ENCODE measurements around the gene HOGA1. TPM values are rescaled to one million over a fixed set of nuclear protein-coding genes. Genes with fewer than 3 reads are reported as not detected.

The HOGA1 gene
- polyA plus RNA-seq, 1 of the 3 experiments (the other 2 are of a cell fraction): 2.9 TPM

GRCh38 chr10:97643441-97643985 is 59.3 kb downstream of the HOGA1 start:
- WGBS (ENCODE audit: low lambda C conversion rate): 98% methylated on average over 4 of the region's 4 CpGs
- peaks cover 72% of the 10 kb centered on the region for H3K79me2 ChIP-seq (ENCODE audit: insufficient read depth)
- no peak for DNase-seq

GRCh38 chr10:97644936-97645335 is 60.7 kb downstream of the HOGA1 start:
- ChIA-PET CTCF (interaction anchor here (1.3 to 1.6 kb wide), 2 partner anchors 32 to 56 kb away, joined by 3 read pairs; no protein-coding TSS in a partner anchor), POLR2A (no interaction called here)
- Histone ChIP-seq H3K9me2 (no peaks in the 10 kb centered on the region), H3F3A (replicated peaks; ENCODE audit: insufficient read depth) (peaks cover 36% of the 10 kb centered on the region), H3K79me2 (ENCODE audit: insufficient read depth) (peaks cover 76% of the 10 kb centered on the region), H3K4me2 (no peak overlapping the region), H4K20me1 (ENCODE audit: insufficient read depth) (peaks cover 6% of the 10 kb centered on the region; the same call in 1 of the 2 replicates), H3K9ac (no peak overlapping the region), H2AFZ (ENCODE audit: low read depth) (no peak overlapping the region), H3K4me3 (ENCODE audit: low read depth in 2 of 2, low read length in 1 of 2) (no peak overlapping the region), H3K27ac (ENCODE audit: low read depth in 2 of 2, low read length in 1 of 2) (no peak overlapping the region), H3K4me1 (ENCODE audit: control insufficient read depth in 1 of 2, insufficient read depth in 2 of 2, low read depth in 1 of 2, low read length in 1 of 2) (peaks cover 6 to 15% of the 10 kb centered on the region in 2 experiments; a peak in 3 of 4 replicates), H3K9me3 (no peaks in the 10 kb centered on the region), H3K27me3 (ENCODE audit: insufficient read depth) (no peaks in the 10 kb centered on the region), H3K36me3 (replicated peaks in 1 of 2; ENCODE audit: control insufficient read depth in 1 of 2, insufficient read depth in 2 of 2, low read length in 1 of 2) (peaks cover 14 to 25% of the 10 kb centered on the region in 2 experiments)
- 97% methylated on average over 4 of the region's 4 CpGs for WGBS (ENCODE audit: low lambda C conversion rate)
- no peak for DNase-seq
- TF ChIP-seq PBX3 (IDR thresholded peaks at IDR 0.05) (no peak), CHD2 (IDR thresholded peaks at IDR 0.05; ENCODE audit: low read length, partially characterized antibody) (no peak), RAD21 (IDR thresholded peaks at IDR 0.05; ENCODE audit: low read length) (no peak), ELF1 (IDR thresholded peaks at IDR 0.05) (no peak), TAF1 (IDR thresholded peaks at IDR 0.05; ENCODE audit: borderline replicate concordance, low read depth, low read length) (no peak), IRF3 (IDR thresholded peaks at IDR 0.05; ENCODE audit: low read depth, low read length) (no peak), MEF2A (IDR thresholded peaks at IDR 0.05; ENCODE audit: borderline replicate concordance, low read depth) (no peak), SMC3 (IDR thresholded peaks at IDR 0.05; ENCODE audit: low read depth, low read length) (no peak)
- TF ChIP-seq, protein P1, sequence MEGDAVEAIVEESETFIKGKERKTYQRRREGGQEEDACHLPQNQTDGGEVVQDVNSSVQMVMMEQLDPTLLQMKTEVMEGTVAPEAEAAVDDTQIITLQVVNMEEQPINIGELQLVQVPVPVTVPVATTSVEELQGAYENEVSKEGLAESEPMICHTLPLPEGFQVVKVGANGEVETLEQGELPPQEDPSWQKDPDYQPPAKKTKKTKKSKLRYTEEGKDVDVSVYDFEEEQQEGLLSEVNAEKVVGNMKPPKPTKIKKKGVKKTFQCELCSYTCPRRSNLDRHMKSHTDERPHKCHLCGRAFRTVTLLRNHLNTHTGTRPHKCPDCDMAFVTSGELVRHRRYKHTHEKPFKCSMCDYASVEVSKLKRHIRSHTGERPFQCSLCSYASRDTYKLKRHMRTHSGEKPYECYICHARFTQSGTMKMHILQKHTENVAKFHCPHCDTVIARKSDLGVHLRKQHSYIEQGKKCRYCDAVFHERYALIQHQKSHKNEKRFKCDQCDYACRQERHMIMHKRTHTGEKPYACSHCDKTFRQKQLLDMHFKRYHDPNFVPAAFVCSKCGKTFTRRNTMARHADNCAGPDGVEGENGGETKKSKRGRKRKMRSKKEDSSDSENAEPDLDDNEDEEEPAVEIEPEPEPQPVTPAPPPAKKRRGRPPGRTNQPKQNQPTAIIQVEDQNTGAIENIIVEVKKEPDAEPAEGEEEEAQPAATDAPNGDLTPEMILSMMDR (IDR thresholded peaks at IDR 0.05): no peak
- TF ChIP-seq, protein P2, sequence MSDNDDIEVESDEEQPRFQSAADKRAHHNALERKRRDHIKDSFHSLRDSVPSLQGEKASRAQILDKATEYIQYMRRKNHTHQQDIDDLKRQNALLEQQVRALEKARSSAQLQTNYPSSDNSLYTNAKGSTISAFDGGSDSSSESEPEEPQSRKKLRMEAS (IDR thresholded peaks at IDR 0.05; ENCODE audit: low read depth): no peak
- TF ChIP-seq, protein P3, sequence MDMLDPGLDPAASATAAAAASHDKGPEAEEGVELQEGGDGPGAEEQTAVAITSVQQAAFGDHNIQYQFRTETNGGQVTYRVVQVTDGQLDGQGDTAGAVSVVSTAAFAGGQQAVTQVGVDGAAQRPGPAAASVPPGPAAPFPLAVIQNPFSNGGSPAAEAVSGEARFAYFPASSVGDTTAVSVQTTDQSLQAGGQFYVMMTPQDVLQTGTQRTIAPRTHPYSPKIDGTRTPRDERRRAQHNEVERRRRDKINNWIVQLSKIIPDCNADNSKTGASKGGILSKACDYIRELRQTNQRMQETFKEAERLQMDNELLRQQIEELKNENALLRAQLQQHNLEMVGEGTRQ (IDR thresholded peaks at IDR 0.05; ENCODE audit: borderline replicate concordance, low read depth, low read length): no peak

More at GRCh38 chr10:97643441-97643985, 59.3 kb downstream of the HOGA1 start:
- H4K20me1 ChIP-seq (ENCODE audit: insufficient read depth): peaks cover 6% of the 10 kb centered on the region; the same call in 1 of the 2 replicates
- no peak overlapping the region for H3K4me2 ChIP-seq
- H2AFZ ChIP-seq (ENCODE audit: low read depth): no peak overlapping the region
- H3F3A ChIP-seq (replicated peaks; ENCODE audit: insufficient read depth): peaks cover 25% of the 10 kb centered on the region
- no peaks in the 10 kb centered on the region for H3K27me3 ChIP-seq (ENCODE audit: insufficient read depth)
- H3K27ac ChIP-seq (ENCODE audit: low read depth in 2 of 2, low read length in 1 of 2): no peak overlapping the region
- H3K4me1 ChIP-seq (ENCODE audit: control insufficient read depth in 1 of 2, insufficient read depth in 2 of 2, low read depth in 1 of 2, low read length in 1 of 2): peaks cover 4 to 9% of the 10 kb centered on the region in 2 experiments; a peak in 3 of 4 replicates
- no peak overlapping the region for H3K4me3 ChIP-seq (ENCODE audit: low read depth in 2 of 2, low read length in 1 of 2)
- peaks cover 14 to 25% of the 10 kb centered on the region in 2 experiments for H3K36me3 ChIP-seq (replicated peaks in 1 of 2; ENCODE audit: control insufficient read depth in 1 of 2, insufficient read depth in 2 of 2, low read length in 1 of 2)
- no peak overlapping the region for H3K9ac ChIP-seq
- no peaks in the 10 kb centered on the region for H3K9me2 ChIP-seq
- ChIA-PET CTCF (no interaction called here), POLR2A (no interaction called here)
- H3K9me3 ChIP-seq: no peaks in the 10 kb centered on the region
- TF ChIP-seq, protein P1 (IDR thresholded peaks at IDR 0.05): no peak
- TF ChIP-seq RCOR1 (IDR thresholded peaks at IDR 0.05; ENCODE audit: low read length): no peak
